GM19455 (cell line): ENCODE results near the gene VPS13D.
"Not testable (repeated sequence)": the region's sequence is repeated elsewhere in the genome, so short reads cannot be mapped to it uniquely, and the experiment has no call there.

ENCODE experiments used
- ATAC-seq: cut with Tn5 transposase; IDR thresholded peaks from one replicate; pipeline ENCODE4 v1.9.1; 2021; ENCODE audit not compliant: unreplicated experiment

Gene VPS13D

GRCh38 chr1:12530462-12531178, 300.8 kb downstream of the VPS13D start:
- ATAC-seq = no peak

- no peak for ATAC-seq
Measured at GRCh38 chr1:12531179-12531499, 301.3 kb downstream of the VPS13D start.

GRCh38 chr1:12532405-12533315, 302.8 kb downstream of the VPS13D start:
- no peak for ATAC-seq

GRCh38 chr1:12536023-12536639, 306.3 kb downstream of the VPS13D start:
- no peak for ATAC-seq

GRCh38 chr1:12537294-12537693, 307.5 kb downstream of the VPS13D start:
- ATAC-seq = no peak

GRCh38 chr1:12537906-12538461, 308.2 kb downstream of the VPS13D start:
- ATAC-seq = no peak

GRCh38 chr1:12538536-12538935, 308.7 kb downstream of the VPS13D start:
- ATAC-seq = not testable (repeated sequence)

GRCh38 chr1:12539320-12539704, 309.5 kb downstream of the VPS13D start:
- ATAC-seq = no peak

GRCh38 chr1:12539705-12540579, 310.1 kb downstream of the VPS13D start:
- no peak for ATAC-seq

GRCh38 chr1:12540580-12541273, 310.9 kb downstream of the VPS13D start:
- ATAC-seq = no peak

- no peak for ATAC-seq
Measured at GRCh38 chr1:12541274-12542137, 311.7 kb downstream of the VPS13D start.

- ATAC-seq = no peak
Measured at GRCh38 chr1:12542138-12542465, 312.3 kb downstream of the VPS13D start.

GRCh38 chr1:12542616-12543592, 313.1 kb downstream of the VPS13D start:
- ATAC-seq = no peak

GRCh38 chr1:12543740-12544154, 313.9 kb downstream of the VPS13D start:
- no peak for ATAC-seq

GRCh38 chr1:12544357-12544756, 314.5 kb downstream of the VPS13D start:
- ATAC-seq = no peak

GRCh38 chr1:12544992-12545391, 315.2 kb downstream of the VPS13D start:
- ATAC-seq = no peak

- ATAC-seq = no peak
Measured at GRCh38 chr1:12546771-12547585, 317.1 kb downstream of the VPS13D start.
